ENCODE results near the gene TSPYL4. TPM values are rescaled to one million over a fixed set of nuclear protein-coding genes. Genes with fewer than 3 reads are reported as not detected.

Gene TSPYL4
- total RNA-seq, 2 donors from 2014 or later = 27.1 to 27.2 TPM

DNA sequence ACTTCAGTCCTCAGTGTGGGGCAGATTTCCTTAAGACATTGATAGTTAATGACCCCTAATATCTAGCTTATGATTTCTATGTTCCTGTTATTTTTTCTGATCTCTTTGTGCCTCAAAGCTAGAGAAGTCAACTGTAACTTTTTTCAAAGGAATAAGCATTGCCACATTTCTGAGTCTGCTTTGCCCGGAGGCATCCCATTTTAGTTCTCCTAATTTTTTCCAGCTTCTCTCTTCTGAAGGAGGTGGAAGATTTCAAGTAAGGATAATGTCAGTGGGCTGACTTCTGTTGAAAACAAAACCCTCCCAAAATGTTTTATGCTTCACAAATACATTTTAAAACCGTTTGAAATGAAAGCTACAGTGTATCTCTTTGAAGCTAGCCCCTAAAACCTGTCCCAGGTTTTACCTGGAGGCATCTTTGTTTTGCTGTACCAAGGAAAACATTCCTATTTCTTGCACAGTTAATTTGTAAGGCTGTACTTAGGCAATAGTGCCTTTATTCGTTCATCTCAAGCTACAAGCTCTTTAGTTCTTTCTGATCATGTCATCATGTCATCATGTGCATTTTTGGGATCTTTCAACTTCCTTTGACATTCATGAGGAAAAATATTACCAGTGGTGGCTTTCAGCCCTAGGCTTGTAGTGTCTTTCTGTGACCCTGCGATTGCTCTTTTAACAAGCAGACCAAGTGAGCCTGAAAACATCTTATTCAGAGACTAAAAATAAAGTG is 45.7 kb downstream of the TSPYL4 start:
- WGBS, 2 experiments (ENCODE audit: insufficient coverage in 1 of 2, insufficient read length in 1 of 2) = 76 to 89% methylated on average over 2 to 4 of the region's 4 CpGs
- no peaks in the 10 kb centered on the region for H3K9me3 ChIP-seq (ENCODE audit: control insufficient read depth, low read length)

DNA sequence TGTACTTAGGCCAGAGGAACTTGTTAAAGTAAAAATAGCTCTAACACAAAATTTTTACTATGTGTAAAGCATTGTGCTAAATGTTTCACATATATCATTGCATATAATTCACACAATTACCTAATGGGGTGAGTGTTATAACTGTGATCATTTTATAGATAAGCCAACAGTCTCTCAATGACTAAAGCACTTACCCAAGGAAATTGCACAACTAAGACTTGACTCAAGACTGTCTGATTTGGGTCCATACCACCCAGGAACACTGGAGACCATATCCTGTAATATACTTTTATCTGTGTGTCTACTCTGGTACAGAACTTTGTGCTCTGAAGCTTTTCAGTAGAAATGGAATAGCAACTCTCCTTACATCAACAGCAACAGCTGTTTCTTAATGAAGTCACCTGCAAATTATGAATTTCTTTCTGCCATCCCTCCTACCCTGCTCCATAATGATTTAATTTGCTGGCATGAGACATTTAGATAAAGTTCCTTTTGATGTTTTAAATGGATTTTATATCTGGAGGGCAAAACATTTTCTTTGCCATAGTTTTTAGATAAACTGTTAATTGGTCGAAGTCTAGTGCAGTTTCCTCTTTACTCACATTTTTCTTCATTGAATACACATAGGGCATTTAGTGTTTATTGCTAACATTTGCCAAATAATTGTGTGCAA is 47.5 kb downstream of the TSPYL4 start:
- Histone ChIP-seq H3K4me3 (ENCODE audit: low read length) (no peak overlapping the region), H3K9me3 (ENCODE audit: control insufficient read depth, low read length) (no peaks in the 10 kb centered on the region), H3K27ac (ENCODE audit: low read depth, low read length) (no peak overlapping the region), H3K9ac (ENCODE audit: extremely low read depth, low read length, poor library complexity, severe bottlenecking) (no peak overlapping the region), H3K4me1 (ENCODE audit: control insufficient read depth, insufficient read depth, low read length) (no peaks in the 10 kb centered on the region), H3K27me3 (ENCODE audit: control insufficient read depth, insufficient read depth, low read length, poor library complexity, severe bottlenecking) (no peaks in the 10 kb centered on the region), H3K36me3 (ENCODE audit: control insufficient read depth, insufficient read depth, low read length) (peaks cover 10% of the 10 kb centered on the region)
- WGBS, 2 experiments (ENCODE audit: insufficient coverage in 1 of 2, insufficient read length in 1 of 2) = 92% methylated on average over 1 of the region's 1 CpG; no CpG with 5 or more reads in 1 of the 2 experiments
- TF ChIP-seq, protein P1, sequence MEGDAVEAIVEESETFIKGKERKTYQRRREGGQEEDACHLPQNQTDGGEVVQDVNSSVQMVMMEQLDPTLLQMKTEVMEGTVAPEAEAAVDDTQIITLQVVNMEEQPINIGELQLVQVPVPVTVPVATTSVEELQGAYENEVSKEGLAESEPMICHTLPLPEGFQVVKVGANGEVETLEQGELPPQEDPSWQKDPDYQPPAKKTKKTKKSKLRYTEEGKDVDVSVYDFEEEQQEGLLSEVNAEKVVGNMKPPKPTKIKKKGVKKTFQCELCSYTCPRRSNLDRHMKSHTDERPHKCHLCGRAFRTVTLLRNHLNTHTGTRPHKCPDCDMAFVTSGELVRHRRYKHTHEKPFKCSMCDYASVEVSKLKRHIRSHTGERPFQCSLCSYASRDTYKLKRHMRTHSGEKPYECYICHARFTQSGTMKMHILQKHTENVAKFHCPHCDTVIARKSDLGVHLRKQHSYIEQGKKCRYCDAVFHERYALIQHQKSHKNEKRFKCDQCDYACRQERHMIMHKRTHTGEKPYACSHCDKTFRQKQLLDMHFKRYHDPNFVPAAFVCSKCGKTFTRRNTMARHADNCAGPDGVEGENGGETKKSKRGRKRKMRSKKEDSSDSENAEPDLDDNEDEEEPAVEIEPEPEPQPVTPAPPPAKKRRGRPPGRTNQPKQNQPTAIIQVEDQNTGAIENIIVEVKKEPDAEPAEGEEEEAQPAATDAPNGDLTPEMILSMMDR (conservative IDR thresholded peaks at IDR 0.05) = no peak
- H3K27me3 Mint-ChIP-seq (ENCODE audit: insufficient read depth) = no peaks in the 10 kb centered on the region
- H3K4me1 Mint-ChIP-seq = peaks cover 10% of the 10 kb centered on the region
- H3K4me3 Mint-ChIP-seq = no peak overlapping the region
- no peak for DNase-seq
- no peak overlapping the region for H3K27ac Mint-ChIP-seq
- no peaks in the 10 kb centered on the region for H3K36me3 Mint-ChIP-seq (ENCODE audit: low read depth)
- H3K9me3 Mint-ChIP-seq = no peaks in the 10 kb centered on the region

More for the DNA sequence above, 45.7 kb downstream of the TSPYL4 start:
- no peaks in the 10 kb centered on the region for H3K4me1 ChIP-seq (ENCODE audit: control insufficient read depth, insufficient read depth, low read length)
- Mint-ChIP-seq H3K27ac (no peak overlapping the region), H3K27me3 (ENCODE audit: insufficient read depth) (no peaks in the 10 kb centered on the region), H3K9me3 (no peaks in the 10 kb centered on the region), H3K36me3 (ENCODE audit: low read depth) (no peaks in the 10 kb centered on the region), H3K4me1 (peaks cover 10% of the 10 kb centered on the region), H3K4me3 (no peak overlapping the region)
- no peak overlapping the region for H3K4me3 ChIP-seq (ENCODE audit: low read length)
- no peaks in the 10 kb centered on the region for H3K27me3 ChIP-seq (ENCODE audit: control insufficient read depth, insufficient read depth, low read length, poor library complexity, severe bottlenecking)
- no peak for DNase-seq
- no peak overlapping the region for H3K27ac ChIP-seq (ENCODE audit: low read depth, low read length)
- TF ChIP-seq, protein P1 (conservative IDR thresholded peaks at IDR 0.05) = no peak
- H3K9ac ChIP-seq (ENCODE audit: extremely low read depth, low read length, poor library complexity, severe bottlenecking) = no peak overlapping the region
- peaks cover 13% of the 10 kb centered on the region for H3K36me3 ChIP-seq (ENCODE audit: control insufficient read depth, insufficient read depth, low read length)

DNA sequence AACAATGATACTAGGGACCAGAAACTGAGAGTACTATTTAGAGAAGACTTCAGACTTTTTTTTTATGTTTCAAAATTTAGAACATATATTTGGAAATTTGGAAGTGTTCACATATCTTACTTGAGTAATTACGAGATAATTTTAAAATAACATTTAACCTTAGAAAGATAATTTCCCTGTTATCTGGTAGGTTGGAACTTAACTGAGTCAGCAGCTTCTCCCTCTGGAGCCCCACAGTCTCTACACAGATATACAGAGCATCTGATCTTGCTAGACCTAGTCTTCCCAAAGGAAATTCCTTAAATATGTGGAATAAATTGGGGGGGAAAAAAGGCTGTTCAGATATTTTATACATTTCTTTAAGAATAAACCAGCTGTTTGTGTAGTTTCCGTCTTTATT is 48.6 kb downstream of the TSPYL4 start:
- H3K27ac Mint-ChIP-seq = no peak overlapping the region
- WGBS, 2 experiments (ENCODE audit: insufficient coverage in 1 of 2, insufficient read length in 1 of 2) = no CpG with 5 or more reads among the region's 2 CpGs

More for the DNA sequence above, 48.6 kb downstream of the TSPYL4 start:
- peaks cover 15% of the 10 kb centered on the region for H3K36me3 ChIP-seq (ENCODE audit: control insufficient read depth, insufficient read depth, low read length)
- no peak overlapping the region for H3K27ac ChIP-seq (ENCODE audit: low read depth, low read length)
- H3K9ac ChIP-seq (ENCODE audit: extremely low read depth, low read length, poor library complexity, severe bottlenecking) = no peak overlapping the region
- H3K4me1 ChIP-seq (ENCODE audit: control insufficient read depth, insufficient read depth, low read length) = peaks cover 3% of the 10 kb centered on the region
- Mint-ChIP-seq H3K9me3 (no peaks in the 10 kb centered on the region), H3K4me1 (peaks cover 8% of the 10 kb centered on the region), H3K4me3 (no peak overlapping the region), H3K36me3 (ENCODE audit: low read depth) (no peaks in the 10 kb centered on the region), H3K27me3 (ENCODE audit: insufficient read depth) (no peaks in the 10 kb centered on the region)
- H3K4me3 ChIP-seq (ENCODE audit: low read length) = no peak overlapping the region
- no peak for DNase-seq
- no peaks in the 10 kb centered on the region for H3K27me3 ChIP-seq (ENCODE audit: control insufficient read depth, insufficient read depth, low read length, poor library complexity, severe bottlenecking)
- no peaks in the 10 kb centered on the region for H3K9me3 ChIP-seq (ENCODE audit: control insufficient read depth, low read length)
- TF ChIP-seq, protein P1 (conservative IDR thresholded peaks at IDR 0.05) = no peak
